Nephron (organoid): Measurements from ENCODE around the gene C2CD4C.
A peak's percentile ranks its signal among the peaks of the same experiment; 100 is the strongest.
"Not testable (repeated sequence)": the region's sequence is repeated elsewhere in the genome, so short reads cannot be mapped to it uniquely, and the experiment has no call there.

Experiments
- H3K27ac Mint-ChIP-seq, 3 experiments: 2 replicates each; pipeline ENCODE4 v1.8.0; 2020; ENCODE audit warnings: mixed read lengths in 3 of 3, mild to moderate bottlenecking in 2 of 3, moderate library complexity in 1 of 3
- H3K27me3 Mint-ChIP-seq: 2 replicates; pipeline ENCODE4 v1.8.0; 2021; ENCODE audit warnings: low read depth, mild to moderate bottlenecking, moderate library complexity, mixed read lengths
- H3K36me3 Mint-ChIP-seq: 2 replicates; pipeline ENCODE4 v1.8.0; 2020; ENCODE audit warnings: low read depth, mixed read lengths
- H3K4me1 Mint-ChIP-seq: 2 replicates; pipeline ENCODE4 v1.8.0; 2020; ENCODE audit warnings: mixed read lengths
- H3K4me3 Mint-ChIP-seq, 3 experiments: 2 replicates each; pipeline ENCODE4 v1.8.0; 2020; ENCODE audit warnings: mild to moderate bottlenecking in 3 of 3, mixed read lengths in 3 of 3, moderate library complexity in 2 of 3
- H3K9me3 Mint-ChIP-seq: 2 replicates; pipeline ENCODE4 v1.8.0; 2020; ENCODE audit warnings: mixed read lengths
- CTCF ChIP-seq, 3 experiments: fragments of 200-600 bp; sonication (generic); IDR thresholded peaks; one replicate each; pipeline ENCODE4 v1.5.0; 2021; ENCODE audit warnings: antibody characterized with exemption in 3 of 3; ENCODE audit not compliant: unreplicated experiment in 3 of 3

Gene C2CD4C

GRCh38 chr19:455031-455705, 46.2 kb upstream of the C2CD4C start:
- H3K36me3 Mint-ChIP-seq: peaks cover 48% of the 10 kb centered on the region
- no peaks in the 10 kb centered on the region for H3K9me3 Mint-ChIP-seq
- TF ChIP-seq CTCF (IDR thresholded peaks at IDR 0.05; ENCODE audit: unreplicated experiment in 3 of 3): no peak
- peaks cover 5% of the 10 kb centered on the region for H3K27me3 Mint-ChIP-seq
- no peak overlapping the region for H3K4me3 Mint-ChIP-seq
- no peak overlapping the region for H3K27ac Mint-ChIP-seq
- H3K4me1 Mint-ChIP-seq: peaks cover 9% of the 10 kb centered on the region

- H3K27me3 Mint-ChIP-seq: peaks cover 5% of the 10 kb centered on the region
- no peak overlapping the region for H3K27ac Mint-ChIP-seq
- no peak for TF ChIP-seq CTCF (IDR thresholded peaks at IDR 0.05; ENCODE audit: unreplicated experiment in 3 of 3)
- no peaks in the 10 kb centered on the region for H3K9me3 Mint-ChIP-seq
- H3K4me3 Mint-ChIP-seq: no peak overlapping the region
- H3K4me1 Mint-ChIP-seq: peaks cover 7% of the 10 kb centered on the region
- peaks cover 48% of the 10 kb centered on the region for H3K36me3 Mint-ChIP-seq
These were observed 44.7 kb upstream of the C2CD4C start for GRCh38 chr19:453606-454005.

- peaks cover 53% of the 10 kb centered on the region for H3K36me3 Mint-ChIP-seq
- H3K27me3 Mint-ChIP-seq: peaks cover 5% of the 10 kb centered on the region
- no peak overlapping the region for H3K27ac Mint-ChIP-seq
- no peaks in the 10 kb centered on the region for H3K9me3 Mint-ChIP-seq
- H3K4me3 Mint-ChIP-seq: no peak overlapping the region
- TF ChIP-seq CTCF (IDR thresholded peaks at IDR 0.05; ENCODE audit: unreplicated experiment in 3 of 3): no peak
- peaks cover 15% of the 10 kb centered on the region for H3K4me1 Mint-ChIP-seq
These were observed 43.9 kb upstream of the C2CD4C start for GRCh38 chr19:452829-453228.

- not testable (repeated sequence) for H3K27ac Mint-ChIP-seq, H3K27me3 Mint-ChIP-seq, H3K4me3 Mint-ChIP-seq, H3K9me3 Mint-ChIP-seq
- Mint-ChIP-seq H3K4me1 (peaks cover 13% of the 10 kb centered on the region), H3K36me3 (peaks cover 43% of the 10 kb centered on the region)
These were observed 42.0 kb upstream of the C2CD4C start for GRCh38 chr19:450912-451481.

GRCh38 chr19:449916-450315, 41.0 kb upstream of the C2CD4C start:
- TF ChIP-seq CTCF (IDR thresholded peaks at IDR 0.05; ENCODE audit: unreplicated experiment in 3 of 3): no peak
- no peaks in the 10 kb centered on the region for H3K27me3 Mint-ChIP-seq
- H3K9me3 Mint-ChIP-seq: no peaks in the 10 kb centered on the region
- H3K4me3 Mint-ChIP-seq: no peak overlapping the region
- H3K4me1 Mint-ChIP-seq: peaks cover 13% of the 10 kb centered on the region
- no peak overlapping the region for H3K27ac Mint-ChIP-seq
- H3K36me3 Mint-ChIP-seq: peaks cover 35% of the 10 kb centered on the region

GRCh38 chr19:447816-448560, 39.0 kb upstream of the C2CD4C start:
- peaks cover 25% of the 10 kb centered on the region for H3K36me3 Mint-ChIP-seq
- no peaks in the 10 kb centered on the region for H3K9me3 Mint-ChIP-seq
- H3K4me3 Mint-ChIP-seq: peak overlapping the region; percentile 45 to 48 (median 46)
- TF ChIP-seq CTCF (IDR thresholded peaks at IDR 0.05; ENCODE audit: unreplicated experiment in 3 of 3): no peak
- peaks cover 13% of the 10 kb centered on the region for H3K4me1 Mint-ChIP-seq
- no peaks in the 10 kb centered on the region for H3K27me3 Mint-ChIP-seq
- H3K27ac Mint-ChIP-seq: peak overlapping the region; percentile 88 to 95 (median 94)
